ENCODE data around the gene TMEM167B. TPM values are rescaled to one million over a fixed set of nuclear protein-coding genes. Genes with fewer than 3 reads are reported as not detected.

Gene TMEM167B
- total RNA-seq, 1 experiment from 2014 or later, result 21.4 TPM

DNA sequence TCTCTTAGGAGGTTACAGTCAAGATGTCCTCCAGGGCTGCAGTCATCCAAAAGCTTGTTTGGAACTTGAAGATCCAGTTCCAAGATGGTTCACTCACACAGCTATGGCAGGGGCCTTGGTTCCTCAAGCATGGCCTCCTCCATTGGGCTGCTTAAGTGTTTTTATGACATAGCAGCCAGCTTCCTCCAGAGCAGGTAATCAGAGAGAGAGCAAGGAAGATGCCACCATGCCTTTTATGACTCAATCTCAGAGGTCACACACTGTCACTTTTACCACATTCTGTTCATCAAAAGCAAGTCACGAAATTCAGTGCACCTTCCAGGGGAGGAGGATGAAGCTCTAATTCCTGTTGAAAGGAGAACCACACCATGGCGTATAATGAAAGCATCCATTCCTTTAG, 40.5 kb downstream of the TMEM167B start:
- intact Hi-C loops (cut with micrococcal nuclease), result no loop called here
- TF ChIP-seq, protein P1, sequence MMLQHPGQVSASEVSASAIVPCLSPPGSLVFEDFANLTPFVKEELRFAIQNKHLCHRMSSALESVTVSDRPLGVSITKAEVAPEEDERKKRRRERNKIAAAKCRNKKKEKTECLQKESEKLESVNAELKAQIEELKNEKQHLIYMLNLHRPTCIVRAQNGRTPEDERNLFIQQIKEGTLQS (IDR thresholded peaks at IDR 0.05), result no peak
- TF ChIP-seq EZH2 (IDR thresholded peaks at IDR 0.05) (no peak), YY1 (IDR thresholded peaks at IDR 0.05; ENCODE audit: extremely low read depth, insufficient replicate concordance, low read depth, low read length) (no peak)
- H2AFZ ChIP-seq (ENCODE audit: low read depth, low read length, poor library complexity, severe bottlenecking), result no peak overlapping the region
- H3K4me2 ChIP-seq (ENCODE audit: low read length), result no peak overlapping the region
- no peaks in the 10 kb centered on the region; the same call in 1 of the 2 replicates for H3K9me2 ChIP-seq (ENCODE audit: insufficient read depth)
- no peak overlapping the region for H3K27ac ChIP-seq (ENCODE audit: low read depth, low read length)
- no peak for ATAC-seq
- CTCF ChIA-PET, result interaction anchor here (1.3 to 1.7 kb wide), 2 partner anchors 18 to 19 kb away, joined by 4 to 5 read pairs; no protein-coding TSS in a partner anchor
- no peaks in the 10 kb centered on the region for H4K20me1 ChIP-seq (ENCODE audit: insufficient read depth)
- no peak overlapping the region for H3K4me3 ChIP-seq (replicated peaks in 1 of 2; ENCODE audit: low read depth in 1 of 2, low read length in 2 of 2)
- no peaks in the 10 kb centered on the region for H3K9me3 ChIP-seq (ENCODE audit: control insufficient read depth in 1 of 2, insufficient read depth in 1 of 2, low read depth in 1 of 2, low read length in 2 of 2)
- H3K9ac ChIP-seq (ENCODE audit: low read length), result no peak overlapping the region
- no peaks in the 10 kb centered on the region for H3K36me3 ChIP-seq (ENCODE audit: control insufficient read depth in 1 of 2, insufficient read depth in 2 of 2, low read length in 2 of 2)
- POLR2A ChIA-PET, result no interaction called here
- H3K27me3 ChIP-seq (ENCODE audit: insufficient read depth, low read length), result no peaks in the 10 kb centered on the region
- BruUV-seq (replicated peaks), result no TSS peak
- RAD21 ChIA-PET (ENCODE audit: low non-redundant PET in 1 of 2, low total read pairs in 2 of 2, uncharacterized antibody in 2 of 2, unreplicated experiment in 2 of 2), result no interaction called here
- H3K4me1 ChIP-seq (ENCODE audit: control insufficient read depth in 1 of 2, insufficient read depth in 2 of 2, low read length in 2 of 2), result no peaks in the 10 kb centered on the region
- no peak for DNase-seq (ENCODE audit: low read depth, low spot score)
- no peaks in the 10 kb centered on the region for H3K79me2 ChIP-seq (ENCODE audit: insufficient read depth, low read length)

DNA sequence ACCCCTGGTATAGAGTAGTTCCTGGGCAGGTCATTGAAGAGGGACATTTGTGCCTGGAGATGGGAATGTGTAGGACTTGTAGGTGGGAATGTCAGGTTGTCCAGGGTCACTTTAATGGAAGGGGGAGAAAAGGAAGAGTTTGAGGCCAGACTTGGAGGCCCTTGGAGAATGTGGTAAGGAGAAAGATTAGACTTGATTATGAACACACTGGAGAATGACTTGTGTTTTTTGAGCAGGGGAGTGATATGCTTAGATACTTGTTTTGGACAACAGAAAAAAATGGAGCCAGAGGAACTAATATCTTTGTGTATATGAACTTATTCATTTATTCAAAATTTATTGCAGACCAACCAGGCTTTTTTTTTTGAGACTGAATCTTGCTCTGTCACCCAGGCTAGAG, 41.2 kb downstream of the TMEM167B start:
- no peak for ATAC-seq
- no peaks in the 10 kb centered on the region for H3K27me3 ChIP-seq (ENCODE audit: insufficient read depth, low read length)
- intact Hi-C loops (cut with micrococcal nuclease), result no loop called here
- ChIA-PET RAD21 (ENCODE audit: low non-redundant PET in 1 of 2, low total read pairs in 2 of 2, uncharacterized antibody in 2 of 2, unreplicated experiment in 2 of 2) (no interaction called here), CTCF (no interaction called here), POLR2A (no interaction called here)
- H3K36me3 ChIP-seq (ENCODE audit: control insufficient read depth in 1 of 2, insufficient read depth in 2 of 2, low read length in 2 of 2), result no peaks in the 10 kb centered on the region
- DNase-seq (ENCODE audit: low read depth, low spot score), result no peak
- no peak overlapping the region for H3K4me3 ChIP-seq (replicated peaks in 1 of 2; ENCODE audit: low read depth in 1 of 2, low read length in 2 of 2)
- no peak overlapping the region for H2AFZ ChIP-seq (ENCODE audit: low read depth, low read length, poor library complexity, severe bottlenecking)
- no peaks in the 10 kb centered on the region; the same call in 1 of the 2 replicates for H3K9me2 ChIP-seq (ENCODE audit: insufficient read depth)
- no peaks in the 10 kb centered on the region for H3K9me3 ChIP-seq (ENCODE audit: control insufficient read depth in 1 of 2, insufficient read depth in 1 of 2, low read depth in 1 of 2, low read length in 2 of 2)
- no peaks in the 10 kb centered on the region for H4K20me1 ChIP-seq (ENCODE audit: insufficient read depth)
- BruUV-seq (replicated peaks), result no TSS peak
- H3K27ac ChIP-seq (ENCODE audit: low read depth, low read length), result no peak overlapping the region
- H3K79me2 ChIP-seq (ENCODE audit: insufficient read depth, low read length), result no peaks in the 10 kb centered on the region
- no peak overlapping the region for H3K9ac ChIP-seq (ENCODE audit: low read length)
- H3K4me2 ChIP-seq (ENCODE audit: low read length), result no peak overlapping the region
- TF ChIP-seq ELF1 (IDR thresholded peaks at IDR 0.05; ENCODE audit: borderline replicate concordance, low read depth) (no peak), CEBPB (IDR thresholded peaks at IDR 0.05; ENCODE audit: low read depth) (no peak), ZNF274 (IDR thresholded peaks at IDR 0.05; ENCODE audit: low read depth, low read length) (no peak), SIN3A (IDR thresholded peaks at IDR 0.05; ENCODE audit: low read depth) (no peak), POLR2AphosphoS5 (IDR thresholded peaks at IDR 0.05; ENCODE audit: low read depth, low read length) (no peak)
- TF ChIP-seq, protein P2, sequence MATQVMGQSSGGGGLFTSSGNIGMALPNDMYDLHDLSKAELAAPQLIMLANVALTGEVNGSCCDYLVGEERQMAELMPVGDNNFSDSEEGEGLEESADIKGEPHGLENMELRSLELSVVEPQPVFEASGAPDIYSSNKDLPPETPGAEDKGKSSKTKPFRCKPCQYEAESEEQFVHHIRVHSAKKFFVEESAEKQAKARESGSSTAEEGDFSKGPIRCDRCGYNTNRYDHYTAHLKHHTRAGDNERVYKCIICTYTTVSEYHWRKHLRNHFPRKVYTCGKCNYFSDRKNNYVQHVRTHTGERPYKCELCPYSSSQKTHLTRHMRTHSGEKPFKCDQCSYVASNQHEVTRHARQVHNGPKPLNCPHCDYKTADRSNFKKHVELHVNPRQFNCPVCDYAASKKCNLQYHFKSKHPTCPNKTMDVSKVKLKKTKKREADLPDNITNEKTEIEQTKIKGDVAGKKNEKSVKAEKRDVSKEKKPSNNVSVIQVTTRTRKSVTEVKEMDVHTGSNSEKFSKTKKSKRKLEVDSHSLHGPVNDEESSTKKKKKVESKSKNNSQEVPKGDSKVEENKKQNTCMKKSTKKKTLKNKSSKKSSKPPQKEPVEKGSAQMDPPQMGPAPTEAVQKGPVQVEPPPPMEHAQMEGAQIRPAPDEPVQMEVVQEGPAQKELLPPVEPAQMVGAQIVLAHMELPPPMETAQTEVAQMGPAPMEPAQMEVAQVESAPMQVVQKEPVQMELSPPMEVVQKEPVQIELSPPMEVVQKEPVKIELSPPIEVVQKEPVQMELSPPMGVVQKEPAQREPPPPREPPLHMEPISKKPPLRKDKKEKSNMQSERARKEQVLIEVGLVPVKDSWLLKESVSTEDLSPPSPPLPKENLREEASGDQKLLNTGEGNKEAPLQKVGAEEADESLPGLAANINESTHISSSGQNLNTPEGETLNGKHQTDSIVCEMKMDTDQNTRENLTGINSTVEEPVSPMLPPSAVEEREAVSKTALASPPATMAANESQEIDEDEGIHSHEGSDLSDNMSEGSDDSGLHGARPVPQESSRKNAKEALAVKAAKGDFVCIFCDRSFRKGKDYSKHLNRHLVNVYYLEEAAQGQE (IDR thresholded peaks at IDR 0.05; ENCODE audit: low read depth), result no peak
- no peaks in the 10 kb centered on the region for H3K4me1 ChIP-seq (ENCODE audit: control insufficient read depth in 1 of 2, insufficient read depth in 2 of 2, low read length in 2 of 2)
